ENCODE measurements around the gene WWC1. TPM values are rescaled to one million over a fixed set of nuclear protein-coding genes. Genes with fewer than 3 reads are reported as not detected.

The WWC1 gene
- total and polyA plus RNA-seq, 2 donors = 0.66 to 6.0 TPM

GRCh38 chr5:168464641-168465040 is 173.2 kb downstream of the WWC1 start:
- H3K27ac ChIP-seq (ENCODE audit: low read depth in 1 of 2, low read length in 1 of 2) = no peak overlapping the region
- H3K36me3 ChIP-seq (ENCODE audit: control insufficient read depth in 2 of 2, insufficient read depth in 2 of 2, low read length in 1 of 2) = no peaks in the 10 kb centered on the region
- no peaks in the 10 kb centered on the region for H3K4me1 ChIP-seq (ENCODE audit: control insufficient read depth in 2 of 2, insufficient read depth in 2 of 2, low read length in 2 of 2)
- H3K27me3 ChIP-seq (ENCODE audit: control insufficient read depth in 2 of 2, insufficient read depth in 1 of 2, low read length in 1 of 2) = no peaks in the 10 kb centered on the region
- H3K9me3 ChIP-seq (ENCODE audit: control insufficient read depth in 2 of 2, insufficient read depth in 1 of 2, low read length in 1 of 2) = no peaks in the 10 kb centered on the region
- no peak overlapping the region for H3K4me3 ChIP-seq (ENCODE audit: low read length in 2 of 2)
- 97% methylated on average over 20 of the region's 20 CpGs for WGBS
- DNase-seq (ENCODE audit: low read depth in 6 of 9, low spot score in 9 of 9) = no peak

- Histone ChIP-seq H3K27me3 (ENCODE audit: control insufficient read depth in 2 of 2, insufficient read depth in 1 of 2, low read length in 1 of 2) (no peaks in the 10 kb centered on the region), H3K4me1 (ENCODE audit: control insufficient read depth in 2 of 2, insufficient read depth in 2 of 2, low read length in 2 of 2) (no peaks in the 10 kb centered on the region), H3K9me3 (ENCODE audit: control insufficient read depth in 2 of 2, insufficient read depth in 1 of 2, low read length in 1 of 2) (no peaks in the 10 kb centered on the region), H3K4me3 (ENCODE audit: low read length in 2 of 2) (no peak overlapping the region), H3K36me3 (ENCODE audit: control insufficient read depth in 2 of 2, insufficient read depth in 2 of 2, low read length in 1 of 2) (no peaks in the 10 kb centered on the region), H3K27ac (ENCODE audit: low read depth in 1 of 2, low read length in 1 of 2) (no peak overlapping the region)
- DNase-seq (ENCODE audit: low read depth in 6 of 9, low spot score in 9 of 9) = no peak
- 94% methylated on average over 12 of the region's 12 CpGs for WGBS
These were observed 176.4 kb downstream of the WWC1 start for GRCh38 chr5:168467755-168468330.

GRCh38 chr5:168468836-168469235 is 177.4 kb downstream of the WWC1 start:
- Histone ChIP-seq H3K27ac (ENCODE audit: low read depth in 1 of 2, low read length in 1 of 2) (no peak overlapping the region), H3K4me3 (ENCODE audit: low read length in 2 of 2) (no peak overlapping the region), H3K4me1 (ENCODE audit: control insufficient read depth in 2 of 2, insufficient read depth in 2 of 2, low read length in 2 of 2) (no peaks in the 10 kb centered on the region), H3K9me3 (ENCODE audit: control insufficient read depth in 2 of 2, insufficient read depth in 1 of 2, low read length in 1 of 2) (no peaks in the 10 kb centered on the region), H3K36me3 (ENCODE audit: control insufficient read depth in 2 of 2, insufficient read depth in 2 of 2, low read length in 1 of 2) (no peaks in the 10 kb centered on the region), H3K27me3 (ENCODE audit: control insufficient read depth in 2 of 2, insufficient read depth in 1 of 2, low read length in 1 of 2) (no peaks in the 10 kb centered on the region)
- 96% methylated on average over 8 of the region's 8 CpGs for WGBS
- no peak for DNase-seq (ENCODE audit: low read depth in 6 of 9, low spot score in 9 of 9)

- H3K36me3 ChIP-seq (ENCODE audit: control insufficient read depth in 2 of 2, insufficient read depth in 2 of 2, low read length in 1 of 2) = no peaks in the 10 kb centered on the region
- H3K9me3 ChIP-seq (ENCODE audit: control insufficient read depth in 2 of 2, insufficient read depth in 1 of 2, low read length in 1 of 2) = no peaks in the 10 kb centered on the region
- WGBS = 94% methylated on average over 3 of the region's 3 CpGs
- no peak for DNase-seq (ENCODE audit: low read depth in 6 of 9, low spot score in 9 of 9)
- no peak overlapping the region for H3K4me3 ChIP-seq (ENCODE audit: low read length in 2 of 2)
- H3K4me1 ChIP-seq (ENCODE audit: control insufficient read depth in 2 of 2, insufficient read depth in 2 of 2, low read length in 2 of 2) = no peaks in the 10 kb centered on the region
- H3K27me3 ChIP-seq (ENCODE audit: control insufficient read depth in 2 of 2, insufficient read depth in 1 of 2, low read length in 1 of 2) = no peaks in the 10 kb centered on the region
- H3K27ac ChIP-seq (ENCODE audit: low read depth in 1 of 2, low read length in 1 of 2) = no peak overlapping the region
These were observed 178.4 kb downstream of the WWC1 start for GRCh38 chr5:168469816-168470215.

GRCh38 chr5:168471785-168472184 is 180.3 kb downstream of the WWC1 start:
- no peak for DNase-seq (ENCODE audit: low read depth in 6 of 9, low spot score in 9 of 9)
- Histone ChIP-seq H3K4me3 (ENCODE audit: low read length in 2 of 2) (no peak overlapping the region), H3K36me3 (ENCODE audit: control insufficient read depth in 2 of 2, insufficient read depth in 2 of 2, low read length in 1 of 2) (no peaks in the 10 kb centered on the region), H3K27ac (ENCODE audit: low read depth in 1 of 2, low read length in 1 of 2) (no peak overlapping the region), H3K27me3 (ENCODE audit: control insufficient read depth in 2 of 2, insufficient read depth in 1 of 2, low read length in 1 of 2) (no peaks in the 10 kb centered on the region), H3K9me3 (ENCODE audit: control insufficient read depth in 2 of 2, insufficient read depth in 1 of 2, low read length in 1 of 2) (no peaks in the 10 kb centered on the region), H3K4me1 (ENCODE audit: control insufficient read depth in 2 of 2, insufficient read depth in 2 of 2, low read length in 2 of 2) (no peaks in the 10 kb centered on the region)
- 93% methylated on average over 4 of the region's 4 CpGs for WGBS

GRCh38 chr5:168472329-168472728 is 180.9 kb downstream of the WWC1 start:
- no peaks in the 10 kb centered on the region for H3K27me3 ChIP-seq (ENCODE audit: control insufficient read depth in 2 of 2, insufficient read depth in 1 of 2, low read length in 1 of 2)
- no peak for DNase-seq (ENCODE audit: low read depth in 6 of 9, low spot score in 9 of 9)
- H3K4me3 ChIP-seq (ENCODE audit: low read length in 2 of 2) = no peak overlapping the region
- H3K4me1 ChIP-seq (ENCODE audit: control insufficient read depth in 2 of 2, insufficient read depth in 2 of 2, low read length in 2 of 2) = no peaks in the 10 kb centered on the region
- no peaks in the 10 kb centered on the region for H3K9me3 ChIP-seq (ENCODE audit: control insufficient read depth in 2 of 2, insufficient read depth in 1 of 2, low read length in 1 of 2)
- no peak overlapping the region for H3K27ac ChIP-seq (ENCODE audit: low read depth in 1 of 2, low read length in 1 of 2)
- 78% methylated on average over 5 of the region's 5 CpGs for WGBS
- H3K36me3 ChIP-seq (ENCODE audit: control insufficient read depth in 2 of 2, insufficient read depth in 2 of 2, low read length in 1 of 2) = no peaks in the 10 kb centered on the region

- WGBS = 92% methylated on average over 1 of the region's 1 CpG
- H3K27me3 ChIP-seq (ENCODE audit: control insufficient read depth in 2 of 2, insufficient read depth in 1 of 2, low read length in 1 of 2) = no peaks in the 10 kb centered on the region
- no peaks in the 10 kb centered on the region for H3K36me3 ChIP-seq (ENCODE audit: control insufficient read depth in 2 of 2, insufficient read depth in 2 of 2, low read length in 1 of 2)
- H3K4me3 ChIP-seq (ENCODE audit: low read length in 2 of 2) = no peak overlapping the region
- DNase-seq (ENCODE audit: low read depth in 6 of 9, low spot score in 9 of 9) = no peak
- no peaks in the 10 kb centered on the region for H3K9me3 ChIP-seq (ENCODE audit: control insufficient read depth in 2 of 2, insufficient read depth in 1 of 2, low read length in 1 of 2)
- no peaks in the 10 kb centered on the region for H3K4me1 ChIP-seq (ENCODE audit: control insufficient read depth in 2 of 2, insufficient read depth in 2 of 2, low read length in 2 of 2)
- no peak overlapping the region for H3K27ac ChIP-seq (ENCODE audit: low read depth in 1 of 2, low read length in 1 of 2)
These were observed 182.9 kb downstream of the WWC1 start for GRCh38 chr5:168474319-168474718.

- no peak overlapping the region for H3K4me3 ChIP-seq (ENCODE audit: low read length in 2 of 2)
- no peaks in the 10 kb centered on the region for H3K4me1 ChIP-seq (ENCODE audit: control insufficient read depth in 2 of 2, insufficient read depth in 2 of 2, low read length in 2 of 2)
- WGBS = 66% methylated on average over 7 of the region's 7 CpGs
- H3K27ac ChIP-seq (ENCODE audit: low read depth in 1 of 2, low read length in 1 of 2) = no peak overlapping the region
- no peaks in the 10 kb centered on the region for H3K27me3 ChIP-seq (ENCODE audit: control insufficient read depth in 2 of 2, insufficient read depth in 1 of 2, low read length in 1 of 2)
- no peaks in the 10 kb centered on the region for H3K36me3 ChIP-seq (ENCODE audit: control insufficient read depth in 2 of 2, insufficient read depth in 2 of 2, low read length in 1 of 2)
- no peaks in the 10 kb centered on the region for H3K9me3 ChIP-seq (ENCODE audit: control insufficient read depth in 2 of 2, insufficient read depth in 1 of 2, low read length in 1 of 2)
- DNase-seq (ENCODE audit: low read depth in 6 of 9, low spot score in 9 of 9) = no peak
These were observed 185.6 kb downstream of the WWC1 start for GRCh38 chr5:168477060-168477459.

DNA sequence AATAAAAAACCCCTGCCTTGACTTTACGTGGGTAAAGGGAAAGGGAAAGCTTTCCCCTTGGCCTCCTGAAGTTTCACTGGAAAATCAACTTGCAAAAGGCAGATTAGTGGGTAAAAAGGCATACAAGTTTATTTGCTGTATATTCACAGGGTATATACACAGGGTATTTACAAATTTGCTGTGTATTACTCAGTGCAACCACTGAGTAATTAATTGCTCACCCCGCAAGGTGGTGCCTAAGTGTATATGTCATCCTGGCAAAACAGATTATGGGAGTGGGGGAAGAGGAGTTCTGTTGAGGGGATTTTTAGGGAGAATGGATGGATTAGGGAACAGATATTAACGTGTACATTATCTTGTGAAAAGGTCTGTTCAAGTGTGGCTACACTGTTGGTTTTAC is 187.7 kb downstream of the WWC1 start:
- H3K4me1 ChIP-seq (ENCODE audit: control insufficient read depth in 2 of 2, insufficient read depth in 2 of 2, low read length in 2 of 2) = no peaks in the 10 kb centered on the region
- no peaks in the 10 kb centered on the region for H3K36me3 ChIP-seq (ENCODE audit: control insufficient read depth in 2 of 2, insufficient read depth in 2 of 2, low read length in 1 of 2)
- DNase-seq (ENCODE audit: low read depth in 6 of 9, low spot score in 9 of 9) = no peak
- no peak overlapping the region for H3K27ac ChIP-seq (ENCODE audit: low read depth in 1 of 2, low read length in 1 of 2)
- H3K27me3 ChIP-seq (ENCODE audit: control insufficient read depth in 2 of 2, insufficient read depth in 1 of 2, low read length in 1 of 2) = no peaks in the 10 kb centered on the region
- no peak overlapping the region for H3K4me3 ChIP-seq (ENCODE audit: low read length in 2 of 2)
- WGBS = 93% methylated on average over 3 of the region's 3 CpGs
- no peaks in the 10 kb centered on the region for H3K9me3 ChIP-seq (ENCODE audit: control insufficient read depth in 2 of 2, insufficient read depth in 1 of 2, low read length in 1 of 2)

DNA sequence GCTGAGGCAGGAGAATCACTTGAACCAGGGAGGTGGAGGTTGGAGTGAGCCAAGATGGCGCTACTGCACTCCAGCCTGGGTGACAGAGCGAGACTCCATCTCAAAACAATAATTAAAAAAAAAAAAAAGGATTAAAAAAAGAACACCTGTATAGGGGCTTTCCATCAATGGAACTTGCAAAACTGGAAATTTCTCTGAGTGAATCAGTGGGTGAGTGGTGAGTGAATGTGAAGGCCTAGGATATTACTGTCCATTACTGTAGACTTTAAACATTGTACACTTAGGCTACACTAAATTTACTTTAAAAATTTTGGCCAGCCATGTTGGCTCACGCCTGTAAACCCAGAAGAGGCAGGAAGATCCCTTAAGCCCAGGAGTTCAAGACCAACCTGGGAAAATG is 189.2 kb downstream of the WWC1 start:
- no peak for DNase-seq (ENCODE audit: low read depth in 6 of 9, low spot score in 9 of 9)
- Histone ChIP-seq H3K4me3 (ENCODE audit: low read length in 2 of 2) (no peak overlapping the region), H3K4me1 (ENCODE audit: control insufficient read depth in 2 of 2, insufficient read depth in 2 of 2, low read length in 2 of 2) (no peaks in the 10 kb centered on the region), H3K27ac (ENCODE audit: low read depth in 1 of 2, low read length in 1 of 2) (no peak overlapping the region), H3K27me3 (ENCODE audit: control insufficient read depth in 2 of 2, insufficient read depth in 1 of 2, low read length in 1 of 2) (no peaks in the 10 kb centered on the region), H3K36me3 (ENCODE audit: control insufficient read depth in 2 of 2, insufficient read depth in 2 of 2, low read length in 1 of 2) (no peaks in the 10 kb centered on the region), H3K9me3 (ENCODE audit: control insufficient read depth in 2 of 2, insufficient read depth in 1 of 2, low read length in 1 of 2) (no peaks in the 10 kb centered on the region)
- WGBS = 96% methylated on average over 3 of the region's 3 CpGs

All from thymus (tissue), 11 donors.